ENCODE results near the gene TMEM179. TPM values are rescaled to one million over a fixed set of nuclear protein-coding genes. Genes with fewer than 3 reads are reported as not detected.
A peak's percentile ranks its signal among the peaks of the same experiment; 100 is the strongest.

Gene TMEM179
- total and polyA plus RNA-seq, 2 experiments from 2014 or later, result 2.2 to 4.3 TPM

- peak; percentile 97 for TF ChIP-seq CTCF (IDR thresholded peaks at IDR 0.05; ENCODE audit: poor library complexity)
- TF ChIP-seq EZH2phosphoT487 (IDR thresholded peaks at IDR 0.05; ENCODE audit: low read depth, severe bottlenecking, unreplicated experiment), result no peak
- H2AFZ ChIP-seq, result no peak overlapping the region
- H3K4me1 ChIP-seq (ENCODE audit: insufficient read depth), result peaks cover 13% of the 10 kb centered on the region
- no peaks in the 10 kb centered on the region for H3K79me2 ChIP-seq
- H3K4me3 ChIP-seq, result no peak overlapping the region
- peaks cover 7% of the 10 kb centered on the region for H3K27me3 ChIP-seq
- no peaks in the 10 kb centered on the region for H3K9me3 ChIP-seq (ENCODE audit: low read depth)
- H3K9me2 ChIP-seq (replicated peaks; ENCODE audit: insufficient read depth), result no peaks in the 10 kb centered on the region
- no peak overlapping the region for H3K4me2 ChIP-seq
- DNase-seq (ENCODE audit: low spot score), result peak; percentile 84
- 25% methylated on average over 24 of the region's 27 CpGs for WGBS (ENCODE audit: low lambda C conversion rate, missing lambda C conversion rate)
- H3K27ac ChIP-seq, result no peak overlapping the region
- no peaks in the 10 kb centered on the region for H3K36me3 ChIP-seq (replicated peaks; ENCODE audit: insufficient read depth, low read depth)
- H4K20me1 ChIP-seq (ENCODE audit: insufficient read depth, poor library complexity, severe bottlenecking), result no peaks in the 10 kb centered on the region
These were observed 40.6 kb downstream of the TMEM179 start for GRCh38 chr14:104563742-104564615.

GRCh38 chr14:104563191-104563741 is 41.3 kb downstream of the TMEM179 start:
- peaks cover 13% of the 10 kb centered on the region for H3K4me1 ChIP-seq (ENCODE audit: insufficient read depth)
- H3K27ac ChIP-seq, result no peak overlapping the region
- H3K27me3 ChIP-seq, result peaks cover 7% of the 10 kb centered on the region
- no peak overlapping the region for H2AFZ ChIP-seq
- WGBS (ENCODE audit: low lambda C conversion rate, missing lambda C conversion rate), result 78% methylated on average over 14 of the region's 15 CpGs
- no peaks in the 10 kb centered on the region for H3K36me3 ChIP-seq (replicated peaks; ENCODE audit: insufficient read depth, low read depth)
- no peak overlapping the region for H3K4me2 ChIP-seq
- H3K9me3 ChIP-seq (ENCODE audit: low read depth), result no peaks in the 10 kb centered on the region
- H3K4me3 ChIP-seq, result no peak overlapping the region
- no peaks in the 10 kb centered on the region for H3K9me2 ChIP-seq (replicated peaks; ENCODE audit: insufficient read depth)
- H4K20me1 ChIP-seq (ENCODE audit: insufficient read depth, poor library complexity, severe bottlenecking), result no peaks in the 10 kb centered on the region
- H3K79me2 ChIP-seq, result no peaks in the 10 kb centered on the region
- TF ChIP-seq EZH2phosphoT487 (IDR thresholded peaks at IDR 0.05; ENCODE audit: low read depth, severe bottlenecking, unreplicated experiment), result no peak
- TF ChIP-seq CTCF (IDR thresholded peaks at IDR 0.05; ENCODE audit: poor library complexity), result no peak
- TF ChIP-seq EZH2 (IDR thresholded peaks at IDR 0.05; ENCODE audit: borderline replicate concordance), result no peak
- no peak for DNase-seq (ENCODE audit: low spot score)

GRCh38 chr14:104562606-104563005 is 42.0 kb downstream of the TMEM179 start:
- DNase-seq (ENCODE audit: low spot score), result no peak
- Histone ChIP-seq H3K79me2 (no peaks in the 10 kb centered on the region), H3K4me3 (no peak overlapping the region), H4K20me1 (ENCODE audit: insufficient read depth, poor library complexity, severe bottlenecking) (no peaks in the 10 kb centered on the region), H3K27ac (no peak overlapping the region), H3K4me1 (ENCODE audit: insufficient read depth) (peaks cover 10% of the 10 kb centered on the region), H3K4me2 (no peak overlapping the region), H3K9me3 (ENCODE audit: low read depth) (no peaks in the 10 kb centered on the region), H3K9me2 (replicated peaks; ENCODE audit: insufficient read depth) (no peaks in the 10 kb centered on the region), H2AFZ (no peak overlapping the region), H3K27me3 (peaks cover 7% of the 10 kb centered on the region), H3K36me3 (replicated peaks; ENCODE audit: insufficient read depth, low read depth) (no peaks in the 10 kb centered on the region)
- no peak for TF ChIP-seq CTCF (IDR thresholded peaks at IDR 0.05; ENCODE audit: poor library complexity)
- no peak for TF ChIP-seq EZH2phosphoT487 (IDR thresholded peaks at IDR 0.05; ENCODE audit: low read depth, severe bottlenecking, unreplicated experiment)
- TF ChIP-seq EZH2 (IDR thresholded peaks at IDR 0.05; ENCODE audit: borderline replicate concordance), result no peak
- 94% methylated on average over 5 of the region's 5 CpGs for WGBS (ENCODE audit: low lambda C conversion rate, missing lambda C conversion rate)
